GM19351 (cell line): ENCODE measurements around the gene TMEM120A.
"Not testable (repeated sequence)": the region's sequence is repeated elsewhere in the genome, so short reads cannot be mapped to it uniquely, and the experiment has no call there.

Experiments
- ATAC-seq: cut with Tn5 transposase; IDR thresholded peaks from one replicate; pipeline ENCODE4 v1.9.1; 2021; ENCODE audit warnings: mild to moderate bottlenecking, moderate library complexity; ENCODE audit not compliant: unreplicated experiment

TMEM120A gene

DNA sequence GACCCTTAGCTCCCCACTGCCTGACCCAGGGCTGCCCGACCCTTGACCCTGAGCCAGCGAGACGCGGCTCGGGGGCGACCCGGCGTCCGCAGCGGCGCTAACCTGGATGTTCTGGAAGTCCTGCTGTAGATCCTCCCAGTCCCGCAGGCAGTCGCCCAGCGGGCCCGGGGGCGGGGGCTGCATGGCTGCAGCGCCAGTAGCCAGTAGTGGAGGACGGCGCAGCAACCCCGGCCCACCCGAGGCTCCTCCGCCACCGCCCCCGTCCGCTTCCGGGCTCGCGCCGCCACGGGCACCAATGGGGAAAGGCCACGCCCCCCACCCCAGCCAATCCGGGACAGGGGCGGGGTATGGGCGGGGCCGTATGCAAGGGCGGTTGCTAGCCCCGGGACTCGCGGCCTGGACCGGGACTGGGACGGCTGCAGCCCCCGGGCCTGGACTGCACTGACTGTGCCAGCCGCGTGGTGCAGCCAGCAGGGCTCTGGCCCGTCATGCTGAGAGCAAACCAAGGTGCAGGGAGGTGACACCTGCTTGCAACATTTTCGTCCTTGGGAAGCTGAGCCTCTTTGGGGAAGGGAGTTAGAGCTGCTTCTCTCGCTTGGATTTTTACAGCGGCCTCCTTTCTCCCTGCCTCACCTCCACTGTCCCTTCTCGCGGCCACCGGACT lies at the start of gene TMEM120A:
Gene TMEM120A, minus strand, starts transcription at position 208 of the 664 bp plus-strand sequence. Its CDS starts 25 bp downstream, at position 183.
- ATAC-seq, result peak; percentile 97

DNA sequence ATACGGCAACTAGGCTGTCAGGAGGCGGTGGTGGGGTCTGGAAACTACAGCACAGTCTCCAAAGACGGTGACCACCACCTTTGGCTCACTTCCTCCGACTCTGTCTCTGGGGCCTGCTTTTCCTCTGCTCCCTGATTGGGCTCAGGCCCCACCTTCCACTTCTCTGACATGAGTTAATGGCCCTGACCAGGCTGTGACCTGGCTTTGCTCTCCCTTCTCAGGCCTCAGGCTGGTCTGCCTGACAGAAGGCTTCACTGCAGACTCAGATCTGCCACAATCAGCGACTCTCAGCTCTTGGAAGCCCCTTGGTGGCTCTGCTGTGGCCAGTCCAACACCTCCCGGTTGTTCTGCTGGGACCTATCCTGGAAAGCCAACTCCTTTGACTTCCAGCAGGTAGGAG lies 45.7 kb upstream of the TMEM120A start:
- ATAC-seq, result no peak

DNA sequence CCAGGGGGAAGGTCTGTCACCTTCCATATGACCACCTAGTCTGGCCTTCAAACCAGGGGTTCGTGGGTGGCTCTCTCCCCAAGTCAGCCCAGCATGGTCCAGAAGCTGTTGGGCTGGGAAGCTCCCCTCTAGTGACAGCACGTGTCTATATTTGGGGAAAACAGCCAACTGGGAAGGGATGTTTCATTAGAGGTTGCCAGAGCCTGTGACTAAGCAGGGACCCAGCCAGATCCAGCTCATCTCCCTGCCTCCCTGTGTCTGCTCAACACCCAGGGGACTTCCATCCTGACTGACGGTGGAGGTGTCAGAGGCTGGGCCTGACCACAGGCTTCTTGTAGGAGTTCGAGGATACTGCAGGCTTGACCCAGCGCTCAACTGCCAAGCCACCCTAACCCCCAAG lies 42.9 kb upstream of the TMEM120A start:
- ATAC-seq, result no peak

DNA sequence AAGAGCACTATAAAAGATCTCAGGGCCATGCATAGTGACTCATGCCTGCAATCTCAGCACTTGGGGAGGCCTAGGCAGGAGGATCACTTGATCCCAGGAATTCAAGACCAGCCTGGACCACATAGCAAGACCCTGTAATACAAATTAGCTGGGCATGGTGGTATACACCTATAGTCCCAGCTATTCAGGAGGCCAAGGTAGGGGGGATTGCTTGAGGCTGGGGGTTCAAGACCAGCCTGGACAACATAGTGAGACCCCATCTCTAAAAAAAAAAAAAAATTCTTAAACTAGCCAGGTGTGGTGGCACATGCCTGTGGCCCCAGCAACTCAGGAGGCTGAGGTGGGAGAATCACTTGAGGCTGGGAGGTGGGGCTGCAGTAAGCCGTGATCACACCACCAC lies 37.6 kb upstream of the TMEM120A start:
- no peak for ATAC-seq

DNA sequence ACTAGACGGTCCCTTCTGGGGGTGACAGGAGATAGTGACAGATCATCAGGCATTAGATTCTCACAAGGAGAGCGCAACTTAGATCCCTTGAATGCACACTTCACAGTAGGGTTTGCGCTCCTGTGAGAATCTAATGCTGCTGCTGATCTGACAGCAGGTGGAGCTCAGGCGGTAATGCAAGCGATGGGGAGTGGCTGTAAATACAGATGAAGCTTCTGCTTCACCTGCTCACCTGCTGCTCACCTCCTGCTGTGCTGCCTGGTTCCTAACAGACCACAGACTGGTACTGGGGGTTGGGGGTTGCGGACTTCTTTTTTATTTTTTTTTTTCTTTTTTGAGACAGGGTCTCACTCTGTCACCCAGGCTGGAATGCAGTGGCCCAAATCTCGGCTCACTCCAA lies 35.3 kb upstream of the TMEM120A start:
- ATAC-seq, result not testable (repeated sequence)

DNA sequence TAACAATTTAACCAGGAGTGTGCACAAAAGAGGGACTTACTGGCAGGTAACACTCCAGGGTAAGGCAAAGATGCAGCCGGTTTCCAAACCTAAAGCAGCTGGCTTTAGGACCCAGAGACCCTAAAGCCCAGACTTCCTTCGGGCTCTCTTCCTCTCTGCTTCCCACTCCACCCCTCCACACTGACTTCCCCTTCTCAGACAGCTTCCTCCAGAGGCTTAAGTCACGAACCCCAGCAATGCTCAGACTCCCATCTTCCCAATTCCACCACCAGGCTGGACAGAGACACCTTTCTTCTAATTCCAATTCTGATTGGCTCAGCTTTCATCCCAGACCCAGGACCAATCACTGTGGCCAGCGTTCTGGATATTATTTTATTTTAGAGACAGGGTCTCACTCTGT lies 28.6 kb upstream of the TMEM120A start:
- ATAC-seq, result no peak

DNA sequence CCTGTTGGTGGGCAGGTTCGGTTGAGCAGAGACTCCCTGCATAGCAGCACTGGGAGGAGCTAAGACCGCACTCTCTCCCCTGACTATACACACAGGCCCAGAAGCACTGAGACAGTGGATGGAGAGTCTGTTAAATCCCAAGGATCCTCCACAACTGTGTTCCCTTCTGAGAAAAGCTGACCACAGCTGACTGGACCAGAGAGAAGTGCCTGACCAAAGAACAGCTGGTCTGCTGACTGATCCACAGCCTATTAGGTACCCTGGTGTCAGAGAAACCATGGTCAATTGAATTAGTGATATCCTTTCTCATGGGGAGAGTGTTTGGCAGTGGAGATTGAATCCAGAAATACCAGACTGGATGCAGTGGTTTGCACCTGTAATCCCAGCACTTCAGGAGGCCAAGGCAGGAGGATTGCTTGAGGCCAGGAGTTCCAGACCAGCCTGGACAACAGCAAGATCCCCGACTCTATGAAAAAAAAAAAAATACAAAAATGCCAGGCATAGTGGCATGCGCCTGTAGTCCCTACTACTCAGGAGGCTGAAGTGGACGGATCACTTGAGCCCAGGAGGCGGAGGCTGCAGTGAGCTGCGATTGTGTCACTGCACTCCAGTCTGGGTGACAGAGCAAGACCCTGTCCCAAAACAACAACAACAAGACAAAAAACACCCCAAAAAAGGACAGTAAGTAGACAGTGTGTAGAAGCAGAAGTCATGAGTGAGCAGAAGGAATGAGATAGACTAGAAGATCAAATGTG lies 27.8 kb upstream of the TMEM120A start:
- no peak for ATAC-seq

DNA sequence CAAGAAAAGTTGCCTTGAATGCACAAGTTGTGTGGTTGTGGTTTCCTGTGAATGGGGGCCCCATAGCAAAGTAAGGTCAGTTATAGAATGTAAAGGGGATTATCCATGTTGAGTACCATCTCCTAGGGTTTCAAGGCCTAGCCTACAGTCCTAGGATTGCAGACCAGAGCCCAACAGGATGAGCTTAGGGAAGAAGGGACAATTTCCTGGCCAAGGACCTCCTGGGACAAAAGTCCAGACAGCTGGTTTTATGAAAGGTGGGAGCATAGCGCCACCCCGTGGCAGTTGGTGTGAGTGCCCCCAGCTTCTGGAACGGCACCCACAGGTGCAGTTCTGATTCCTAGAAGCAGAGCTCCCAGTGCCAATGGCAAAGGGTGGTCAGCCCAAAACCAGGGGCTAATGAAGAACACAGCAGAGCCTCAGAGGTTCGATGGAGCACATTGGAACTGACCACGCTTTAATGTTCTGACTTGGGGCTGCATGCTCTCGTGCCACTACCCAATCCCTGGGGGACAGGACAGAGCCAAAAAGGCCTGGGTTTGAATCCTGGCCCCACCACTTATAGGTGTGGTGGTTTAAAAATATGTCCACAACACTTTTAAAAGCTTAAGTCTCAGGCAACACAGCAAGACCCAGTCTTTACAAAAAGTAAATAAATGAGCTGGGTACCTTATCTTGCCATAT lies 25.8 kb upstream of the TMEM120A start:
- peak; percentile 44 for ATAC-seq

DNA sequence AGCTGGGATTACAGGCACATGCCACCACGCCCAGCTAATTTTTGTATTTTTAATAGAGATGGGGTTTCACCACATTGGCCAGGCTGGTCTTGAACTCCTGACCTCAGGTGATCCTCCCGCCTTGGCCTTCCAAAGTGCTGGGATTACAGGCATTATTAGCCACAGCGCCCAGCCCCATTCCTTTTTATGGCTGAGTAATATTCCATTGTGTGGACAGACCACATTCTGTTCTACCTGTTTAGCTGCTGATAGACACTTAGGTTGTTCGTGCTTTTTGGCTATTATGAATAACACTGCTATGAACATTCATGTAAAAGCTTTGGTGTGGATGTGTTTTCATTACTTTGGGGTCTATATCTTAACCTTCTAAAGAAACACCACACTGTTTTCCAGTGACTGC lies 24.1 kb upstream of the TMEM120A start:
- not testable (repeated sequence) for ATAC-seq

DNA sequence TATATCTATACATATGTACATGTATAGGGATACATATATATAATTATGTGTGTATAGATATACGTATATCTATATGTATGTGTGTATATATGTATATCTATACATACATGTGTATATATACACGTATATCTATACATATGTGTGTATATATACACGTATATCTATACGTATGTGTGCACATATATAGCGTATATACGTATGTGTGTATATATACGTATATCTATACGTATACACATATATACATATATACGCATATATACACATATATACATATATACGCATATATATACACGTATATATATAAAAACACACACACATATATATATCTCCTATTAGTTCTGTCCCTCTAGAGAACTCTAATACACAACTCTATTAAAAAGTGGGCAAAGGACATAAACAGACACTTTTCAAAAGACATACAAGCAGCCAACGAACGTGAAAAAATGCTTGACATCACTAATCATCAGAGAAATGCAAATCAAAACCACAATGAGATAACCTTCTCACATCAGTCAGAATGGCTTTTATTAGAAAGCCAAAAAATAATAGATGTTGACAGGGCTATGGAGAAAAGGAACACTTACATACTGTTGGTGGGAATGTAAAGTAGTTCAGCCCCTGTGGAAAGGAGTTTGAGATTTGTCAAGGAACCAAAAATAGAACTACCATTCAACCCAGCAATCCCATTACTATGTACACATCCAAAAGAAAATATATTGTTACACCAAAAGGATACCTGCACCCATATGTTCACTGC lies 22.0 kb upstream of the TMEM120A start:
- no peak for ATAC-seq

DNA sequence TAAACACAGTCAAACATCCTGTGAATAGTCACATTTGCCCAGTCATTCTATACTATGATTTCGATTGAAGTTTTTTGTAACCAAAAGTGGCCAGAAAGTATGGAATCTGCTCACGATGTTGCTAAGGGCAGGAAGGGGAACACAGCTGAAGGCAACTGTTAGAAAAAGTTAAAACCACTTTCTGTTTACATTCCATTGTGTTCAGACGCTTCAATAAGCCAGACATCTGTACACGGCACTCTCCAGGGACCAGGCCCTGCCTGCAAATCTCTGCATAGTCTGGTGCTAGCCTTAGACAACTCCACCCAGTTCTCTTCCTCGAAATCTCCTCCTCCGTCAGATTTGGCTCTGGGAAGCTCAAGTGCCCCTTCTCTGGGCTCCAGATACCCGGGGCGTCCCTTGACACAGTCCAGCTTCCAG lies 17.1 kb upstream of the TMEM120A start:
- ATAC-seq, result no peak

DNA sequence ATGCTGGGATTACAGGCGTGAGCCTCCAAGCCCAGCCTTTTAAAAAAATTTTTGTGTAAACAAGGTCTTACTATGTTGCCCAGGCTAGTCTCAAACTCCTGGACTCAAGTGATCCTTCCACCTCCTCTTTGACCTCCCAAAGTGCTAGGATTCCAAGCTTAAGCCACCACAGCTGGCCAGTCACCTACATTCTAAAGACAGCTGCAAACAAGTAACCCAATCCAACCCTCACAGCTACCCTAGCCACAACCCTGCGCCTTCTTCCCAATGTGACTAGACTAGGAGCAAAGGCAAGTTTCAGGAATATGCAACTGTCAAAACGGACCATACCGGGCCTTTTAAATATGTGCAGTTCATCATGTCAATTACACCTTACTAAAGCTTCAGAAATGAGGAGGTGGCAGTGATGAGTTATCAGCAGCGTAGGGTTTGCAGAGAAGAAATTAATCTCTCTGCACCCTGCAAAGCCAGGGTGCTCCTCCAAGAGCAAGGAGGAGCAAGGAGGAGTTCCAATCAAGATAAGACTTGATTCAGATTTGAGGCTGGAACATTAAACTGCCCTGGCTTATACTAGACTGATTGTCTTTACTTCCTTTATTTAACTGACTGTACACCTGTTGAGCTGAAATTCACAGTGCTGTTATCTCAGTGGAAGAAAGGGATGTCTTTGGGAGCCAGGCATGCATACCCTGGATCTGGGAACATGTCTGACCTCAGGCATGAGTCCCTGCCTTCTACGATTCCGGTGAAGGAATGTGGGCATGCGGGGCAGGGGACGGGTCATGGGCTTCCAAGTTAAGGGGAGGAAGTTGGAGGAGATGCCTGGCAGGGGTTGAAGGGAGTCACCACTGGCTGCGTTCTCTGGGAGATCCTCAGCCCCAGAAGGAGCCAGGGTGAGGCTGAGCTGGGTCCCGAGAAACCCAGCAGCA lies 15.5 kb upstream of the TMEM120A start:
- no peak for ATAC-seq

DNA sequence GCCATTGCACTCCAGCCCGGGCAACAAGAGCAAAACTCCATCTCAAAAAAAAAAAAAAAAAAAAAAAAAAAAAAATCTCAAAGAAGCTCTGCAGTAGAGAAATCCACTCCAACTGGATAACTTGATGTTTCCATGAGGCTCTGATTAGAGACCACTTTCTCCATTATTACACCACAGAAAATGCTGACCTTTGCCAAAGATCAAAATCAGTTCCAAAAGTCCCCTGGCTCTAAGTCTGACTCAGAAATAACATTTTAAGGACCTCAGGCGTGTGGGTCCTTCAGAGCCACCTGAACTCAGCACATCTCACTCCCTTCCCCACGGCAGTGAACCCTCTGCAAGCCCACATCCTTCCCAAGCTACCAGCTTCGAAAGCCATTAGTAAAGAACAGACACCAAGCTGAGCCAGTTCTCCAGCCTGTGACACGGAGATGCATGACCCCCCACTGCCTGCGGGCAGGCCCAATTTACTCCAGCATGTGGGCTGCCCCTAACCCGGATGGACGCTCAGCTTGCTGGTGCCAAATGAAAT lies 13.8 kb upstream of the TMEM120A start:
- no peak for ATAC-seq

DNA sequence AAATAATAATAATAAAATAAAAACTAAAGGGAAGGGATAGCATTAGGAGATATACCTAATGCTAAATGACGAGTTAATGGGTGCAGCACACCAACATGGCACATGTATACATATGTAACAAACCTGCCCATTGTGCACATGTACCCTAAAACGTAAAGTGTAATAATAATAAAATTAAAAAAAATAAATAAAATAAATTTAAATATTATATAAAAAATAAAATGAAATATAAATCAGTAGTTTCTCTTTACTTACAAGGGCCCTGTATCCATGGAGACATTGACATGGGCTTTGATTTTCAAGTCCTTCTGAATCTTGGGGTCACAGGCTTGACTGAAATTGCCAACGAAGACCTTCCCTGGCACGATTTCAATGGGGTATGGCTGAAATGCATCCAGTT lies 10.6 kb upstream of the TMEM120A start:
- ATAC-seq, result not testable (repeated sequence)

DNA sequence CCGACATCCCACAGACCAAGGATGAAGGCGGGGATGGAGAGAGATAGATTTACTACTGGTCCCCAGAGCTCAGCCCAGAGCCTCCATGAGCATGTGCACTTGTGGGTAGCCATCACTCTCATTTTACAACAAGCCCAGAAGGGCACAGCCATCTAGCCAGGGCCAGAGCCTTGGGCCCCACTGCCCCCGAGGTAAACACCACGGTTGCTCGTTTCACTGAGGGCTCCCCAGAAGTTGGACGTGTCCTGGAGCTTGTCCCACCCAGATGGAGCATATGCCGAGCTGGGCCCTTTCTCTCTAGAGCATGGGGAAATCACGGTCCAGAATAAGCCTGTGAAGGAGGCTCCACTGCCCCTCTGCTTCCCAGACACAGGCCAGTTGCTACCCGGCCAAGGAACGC lies 9.0 kb upstream of the TMEM120A start:
- ATAC-seq, result no peak

DNA sequence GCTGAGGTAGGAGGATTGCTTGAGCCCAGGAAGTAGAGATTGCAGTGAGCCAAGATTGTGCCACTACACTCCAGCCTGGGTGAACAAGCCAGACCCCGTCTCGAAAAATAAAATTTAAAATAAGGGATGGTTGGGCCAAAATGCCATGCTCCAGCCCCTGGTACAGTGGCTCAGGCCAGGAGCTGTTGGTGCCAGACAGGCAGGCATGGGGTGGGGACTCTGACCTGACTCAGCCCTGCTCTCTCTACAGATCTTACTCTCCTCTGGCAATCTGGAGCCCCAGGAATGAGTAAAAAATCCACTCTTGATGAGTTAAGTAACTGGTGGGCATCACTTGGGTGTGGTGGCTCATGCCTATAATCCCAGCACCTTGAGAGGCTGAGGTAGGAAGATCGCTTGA lies 8.4 kb upstream of the TMEM120A start:
- no peak for ATAC-seq

DNA sequence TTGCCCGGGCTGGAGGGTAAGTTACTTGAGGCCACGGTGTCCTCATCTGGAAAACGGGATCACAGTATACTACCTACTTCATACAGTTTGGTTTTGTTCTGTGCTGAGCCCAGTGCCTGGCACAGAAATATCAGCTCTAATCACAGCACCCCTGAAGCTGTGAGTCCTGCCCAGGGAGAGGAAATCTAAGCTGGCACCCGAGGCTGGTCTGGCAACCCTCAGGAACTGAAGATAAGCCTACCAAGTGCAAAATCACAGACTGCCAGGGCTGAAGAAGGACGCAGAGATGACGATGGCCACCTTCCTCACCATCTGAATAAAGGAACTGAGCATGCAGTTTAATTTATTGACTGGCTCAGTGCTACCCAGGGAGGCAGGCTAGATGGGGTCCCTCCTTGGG lies 7.7 kb upstream of the TMEM120A start:
- no peak for ATAC-seq

DNA sequence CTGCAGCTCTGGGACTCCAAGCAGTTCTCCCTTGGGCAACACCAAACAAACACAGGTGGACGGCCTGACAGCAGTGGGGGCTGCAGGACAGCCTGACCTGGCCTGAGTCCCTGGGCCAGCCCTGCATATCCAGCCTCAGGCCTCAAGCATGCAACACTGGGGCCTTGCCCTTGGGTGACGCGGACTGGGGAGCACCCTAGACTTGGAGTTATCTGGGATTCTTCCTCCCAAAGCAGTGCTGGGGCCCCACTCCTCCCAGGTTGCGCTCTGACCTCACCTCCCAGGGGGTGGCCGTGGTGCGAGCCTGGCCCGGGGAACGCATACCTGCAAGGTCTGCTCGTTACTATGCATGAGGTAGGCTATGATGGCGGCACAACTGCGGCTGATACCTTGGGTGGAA lies 6.2 kb upstream of the TMEM120A start:
- ATAC-seq, result no peak

DNA sequence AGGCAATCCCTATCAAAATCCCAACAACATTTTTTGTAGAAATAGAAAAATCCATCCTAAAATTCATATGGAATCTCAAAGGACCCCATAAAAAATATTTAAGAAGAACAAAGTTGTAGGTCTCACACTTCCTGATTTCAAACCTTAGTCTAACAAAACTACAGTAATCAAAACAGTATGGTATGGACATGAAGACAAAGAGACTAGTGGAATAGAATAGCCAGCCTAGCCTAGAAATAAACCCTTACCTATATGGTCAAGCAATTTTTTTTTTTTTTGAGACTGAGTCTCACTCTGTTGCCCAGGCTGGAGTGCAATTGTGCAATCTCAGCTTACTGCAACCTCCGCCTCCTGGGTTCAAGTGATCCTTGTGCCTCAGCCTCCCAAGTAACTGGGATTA lies 3.6 kb upstream of the TMEM120A start:
- ATAC-seq, result no peak

DNA sequence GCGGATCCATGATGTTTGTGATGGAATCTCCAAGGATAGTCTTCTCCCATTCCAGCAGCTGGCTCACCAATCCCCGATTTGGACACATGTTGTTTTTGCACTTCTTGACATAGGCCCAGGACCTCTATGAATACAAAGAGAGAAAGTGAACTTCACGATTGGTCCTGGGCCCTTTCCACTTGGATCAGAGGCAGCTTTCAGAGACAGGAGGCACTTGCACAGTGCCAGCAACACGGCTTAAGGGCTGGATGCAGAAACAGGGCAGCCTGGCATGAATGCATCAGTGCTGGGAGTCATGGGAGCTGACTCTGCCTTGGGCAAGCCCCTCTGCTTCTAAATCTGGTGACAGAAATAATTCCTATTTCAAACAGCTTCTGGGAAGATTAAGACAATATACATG lies 2.1 kb upstream of the TMEM120A start:
- no peak for ATAC-seq
